Bronchial epithelial cell (primary cell): Measurements from ENCODE around the gene RAB23. TPM values are rescaled to one million over a fixed set of nuclear protein-coding genes. Genes with fewer than 3 reads are reported as not detected.

Source experiments
- DNase-seq: peaks from one replicate; pipeline ENCODE4 v3.0.0-alpha.2; 2010; ENCODE audit warnings: low read depth
- FAIRE-seq: peaks from 2 replicates; lab custom pipeline; 2011; peaks lifted over from hg19 to GRCh38; lab: Jason Lieb, UNC
- H3K27me3 ChIP-seq: 2 replicates; pipeline ENCODE4 v1.5.1; 2011; ENCODE audit warnings: low read length; ENCODE audit not compliant: control insufficient read depth, insufficient read depth
- H3K36me3 ChIP-seq: 2 replicates; pipeline ENCODE4 v1.5.1; 2011; ENCODE audit warnings: low read length; ENCODE audit not compliant: control insufficient read depth, insufficient read depth
- H3K4me3 ChIP-seq: 2 replicates; pipeline ENCODE4 v1.5.1; 2011; ENCODE audit warnings: mild to moderate bottlenecking, low read depth, low read length, control low read depth
- total RNA-seq: library from RNA; depleted of rRNA; stranded (reverse); fragments of >200 nt; gene quantifications from 2 replicates; pipeline ENCODE4 v1.2.1, GENCODE V29; 2014
- TF ChIP-seq, protein P1 (sequence below): IDR thresholded peaks from 2 replicates; pipeline ENCODE4 v1.5.1; 2011; ENCODE audit warnings: mild to moderate bottlenecking, moderate library complexity, low read length, control low read depth, inconsistent platforms; ENCODE audit not compliant: insufficient read depth, severe bottlenecking

RAB23 gene
- total RNA-seq, 1 donor from 2014 or later = 26.1 TPM

- DNase-seq = no peak
- no peaks in the 10 kb centered on the region for H3K36me3 ChIP-seq
- no peak overlapping the region for H3K4me3 ChIP-seq
- TF ChIP-seq, protein P1, sequence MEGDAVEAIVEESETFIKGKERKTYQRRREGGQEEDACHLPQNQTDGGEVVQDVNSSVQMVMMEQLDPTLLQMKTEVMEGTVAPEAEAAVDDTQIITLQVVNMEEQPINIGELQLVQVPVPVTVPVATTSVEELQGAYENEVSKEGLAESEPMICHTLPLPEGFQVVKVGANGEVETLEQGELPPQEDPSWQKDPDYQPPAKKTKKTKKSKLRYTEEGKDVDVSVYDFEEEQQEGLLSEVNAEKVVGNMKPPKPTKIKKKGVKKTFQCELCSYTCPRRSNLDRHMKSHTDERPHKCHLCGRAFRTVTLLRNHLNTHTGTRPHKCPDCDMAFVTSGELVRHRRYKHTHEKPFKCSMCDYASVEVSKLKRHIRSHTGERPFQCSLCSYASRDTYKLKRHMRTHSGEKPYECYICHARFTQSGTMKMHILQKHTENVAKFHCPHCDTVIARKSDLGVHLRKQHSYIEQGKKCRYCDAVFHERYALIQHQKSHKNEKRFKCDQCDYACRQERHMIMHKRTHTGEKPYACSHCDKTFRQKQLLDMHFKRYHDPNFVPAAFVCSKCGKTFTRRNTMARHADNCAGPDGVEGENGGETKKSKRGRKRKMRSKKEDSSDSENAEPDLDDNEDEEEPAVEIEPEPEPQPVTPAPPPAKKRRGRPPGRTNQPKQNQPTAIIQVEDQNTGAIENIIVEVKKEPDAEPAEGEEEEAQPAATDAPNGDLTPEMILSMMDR = no peak
- no peaks in the 10 kb centered on the region for H3K27me3 ChIP-seq
- FAIRE-seq = no peak
Measured at GRCh38 chr6:57220083-57220703, 1.9 kb downstream of the RAB23 start.

DNA sequence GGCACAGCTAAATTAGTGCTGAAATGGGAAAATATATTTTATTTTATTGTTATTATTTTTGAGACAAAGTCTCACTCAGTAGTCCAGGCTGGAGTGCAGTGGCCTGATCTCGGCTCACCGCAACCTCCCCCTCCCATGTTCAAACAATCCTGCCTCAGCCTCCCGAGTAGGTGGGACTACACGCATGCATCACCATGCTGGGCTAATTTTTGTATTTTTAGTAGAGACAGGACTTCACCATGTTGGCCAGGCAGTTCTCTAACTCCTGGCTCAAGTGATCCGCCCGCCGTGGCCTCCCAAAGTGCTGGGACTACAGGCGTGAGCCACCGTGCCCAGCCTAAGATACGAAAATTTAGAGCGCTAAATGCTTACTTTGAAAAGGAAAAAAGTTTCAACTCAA lies 4.8 kb downstream of the RAB23 start:
- FAIRE-seq (no peak), DNase-seq (no peak)
- no peak overlapping the region for H3K4me3 ChIP-seq
- H3K36me3 ChIP-seq = no peaks in the 10 kb centered on the region
- no peaks in the 10 kb centered on the region for H3K27me3 ChIP-seq
- TF ChIP-seq, protein P1 = no peak

- FAIRE-seq = no peak
- Histone ChIP-seq H3K4me3 (no peak overlapping the region), H3K27me3 (no peaks in the 10 kb centered on the region)
Measured at GRCh38 chr6:57216235-57217101, 5.6 kb downstream of the RAB23 start.

GRCh38 chr6:57215260-57215659 lies 6.8 kb downstream of the RAB23 start:
- TF ChIP-seq, protein P1 = no peak
- Histone ChIP-seq H3K27me3 (no peaks in the 10 kb centered on the region), H3K36me3 (no peaks in the 10 kb centered on the region), H3K4me3 (no peak overlapping the region)
- DNase-seq = no peak
- FAIRE-seq = no peak

More at GRCh38 chr6:57216235-57217101, 5.6 kb downstream of the RAB23 start:
- no peak for DNase-seq
- TF ChIP-seq, protein P1 = no peak
- H3K36me3 ChIP-seq = no peaks in the 10 kb centered on the region

DNA sequence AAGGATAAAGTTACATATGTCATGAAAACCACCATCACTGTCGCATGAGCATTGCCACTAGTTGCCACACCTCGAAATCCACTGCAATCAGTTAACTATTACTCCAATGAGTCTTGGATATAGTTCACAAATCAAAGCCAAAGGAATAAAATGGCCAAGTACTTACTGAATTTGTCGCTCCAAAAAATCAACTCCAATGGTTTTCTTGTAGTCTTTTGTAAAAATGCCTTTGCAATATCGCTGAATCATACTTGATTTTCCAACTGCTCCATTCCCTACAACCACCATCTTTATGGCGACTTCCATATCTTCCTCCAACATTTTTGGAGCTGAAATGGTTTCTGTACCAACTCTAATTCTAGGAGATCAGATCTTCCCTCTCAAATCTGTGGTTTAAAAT lies 12.0 kb downstream of the RAB23 start:
- H3K36me3 ChIP-seq = peaks cover 1% of the 10 kb centered on the region
- FAIRE-seq = no peak
- H3K27me3 ChIP-seq = no peaks in the 10 kb centered on the region
- TF ChIP-seq, protein P1 = no peak
- no peak for DNase-seq
- no peak overlapping the region for H3K4me3 ChIP-seq
